Mammary epithelial cell (primary cell): ENCODE data around the gene PDXDC1.

Experiments
- EZH2 ChIP-seq: IDR thresholded peaks from 2 replicates; pipeline ENCODE4 v1.6.1; 2012; ENCODE audit warnings: low read length, inconsistent platforms, borderline replicate concordance
- TF ChIP-seq, protein P1 (sequence below), 2 donors: IDR thresholded peaks in 1 of 2; conservative IDR thresholded peaks in 1 of 2; 2 replicates each; pipeline ENCODE4 v1.5.1; 2011 to 2012; ENCODE audit warnings: inconsistent platforms in 2 of 2, low read length in 2 of 2, mild to moderate bottlenecking in 2 of 2, control low read depth in 1 of 2, low read depth in 1 of 2; ENCODE audit not compliant: insufficient read depth in 1 of 2; ENCODE audit errors: extremely low read depth in 1 of 2

DNA sequence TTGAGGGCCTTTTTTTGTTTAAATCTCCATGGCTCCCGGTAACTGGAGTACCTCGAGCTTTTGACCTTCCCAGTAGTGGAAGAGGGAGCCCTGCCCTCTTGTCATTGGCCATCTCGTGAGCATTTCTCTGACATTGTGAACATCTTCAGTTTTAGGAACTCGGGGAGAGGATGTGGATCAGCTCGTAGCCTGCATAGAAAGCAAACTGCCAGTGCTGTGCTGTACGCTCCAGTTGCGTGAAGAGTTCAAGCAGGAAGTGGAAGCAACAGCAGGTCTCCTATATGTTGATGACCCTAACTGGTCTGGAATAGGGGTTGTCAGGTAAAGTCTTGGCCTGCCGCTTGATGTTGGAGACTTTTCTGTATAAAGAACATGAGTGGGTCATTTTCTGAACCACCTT, 56.8 kb downstream of the PDXDC1 start:
- TF ChIP-seq, protein P1, sequence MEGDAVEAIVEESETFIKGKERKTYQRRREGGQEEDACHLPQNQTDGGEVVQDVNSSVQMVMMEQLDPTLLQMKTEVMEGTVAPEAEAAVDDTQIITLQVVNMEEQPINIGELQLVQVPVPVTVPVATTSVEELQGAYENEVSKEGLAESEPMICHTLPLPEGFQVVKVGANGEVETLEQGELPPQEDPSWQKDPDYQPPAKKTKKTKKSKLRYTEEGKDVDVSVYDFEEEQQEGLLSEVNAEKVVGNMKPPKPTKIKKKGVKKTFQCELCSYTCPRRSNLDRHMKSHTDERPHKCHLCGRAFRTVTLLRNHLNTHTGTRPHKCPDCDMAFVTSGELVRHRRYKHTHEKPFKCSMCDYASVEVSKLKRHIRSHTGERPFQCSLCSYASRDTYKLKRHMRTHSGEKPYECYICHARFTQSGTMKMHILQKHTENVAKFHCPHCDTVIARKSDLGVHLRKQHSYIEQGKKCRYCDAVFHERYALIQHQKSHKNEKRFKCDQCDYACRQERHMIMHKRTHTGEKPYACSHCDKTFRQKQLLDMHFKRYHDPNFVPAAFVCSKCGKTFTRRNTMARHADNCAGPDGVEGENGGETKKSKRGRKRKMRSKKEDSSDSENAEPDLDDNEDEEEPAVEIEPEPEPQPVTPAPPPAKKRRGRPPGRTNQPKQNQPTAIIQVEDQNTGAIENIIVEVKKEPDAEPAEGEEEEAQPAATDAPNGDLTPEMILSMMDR (conservative IDR thresholded peaks at IDR 0.05 in 1 of 2, IDR thresholded peaks at IDR 0.05 in 1 of 2; ENCODE audit: extremely low read depth in 1 of 2, insufficient read depth in 1 of 2, low read depth in 1 of 2, low read length in 2 of 2): no peak
- no peak for TF ChIP-seq EZH2
